Hepatocyte (in vitro differentiated cells): ENCODE results near the gene FOXL2NB. TPM values are rescaled to one million over a fixed set of nuclear protein-coding genes. Genes with fewer than 3 reads are reported as not detected.

ENCODE experiments used
- DNase-seq: peaks from one replicate; pipeline ENCODE4 v3.0.0-alpha.2; 2016; ENCODE audit warnings: low spot score
- H2AFZ ChIP-seq: fragments of 200-600 bp; sonication (generic); 2 replicates; pipeline ENCODE4 v1.6.0; 2016; ENCODE audit warnings: antibody characterized with exemption, mild to moderate bottlenecking
- H3K27ac ChIP-seq: fragments of 200-600 bp; sonication (generic); 2 replicates; pipeline ENCODE4 v1.5.1; 2016; ENCODE audit warnings: mild to moderate bottlenecking
- H3K27me3 ChIP-seq: fragments of 200-600 bp; sonication (generic); 2 replicates; pipeline ENCODE4 v1.6.1; 2016
- H3K36me3 ChIP-seq: fragments of 200-600 bp; sonication (generic); replicated peaks from 2 replicates; pipeline ENCODE4 v1.5.1; 2016; ENCODE audit warnings: low read depth; ENCODE audit not compliant: insufficient read depth
- H3K4me1 ChIP-seq: fragments of 200-600 bp; sonication (generic); 2 replicates; pipeline ENCODE4 v1.5.1; 2016; ENCODE audit warnings: mild to moderate bottlenecking, moderate library complexity; ENCODE audit not compliant: insufficient read depth
- H3K4me2 ChIP-seq: fragments of 200-600 bp; sonication (generic); 2 replicates; pipeline ENCODE4 v1.6.0; 2016
- H3K4me3 ChIP-seq: fragments of 200-600 bp; sonication (generic); 2 replicates; pipeline ENCODE4 v1.5.1; 2016; ENCODE audit warnings: mild to moderate bottlenecking
- H3K79me2 ChIP-seq: fragments of 200-600 bp; sonication (generic); 2 replicates; pipeline ENCODE4 v1.6.0; 2017; ENCODE audit warnings: mild to moderate bottlenecking
- H3K9me2 ChIP-seq: fragments of 200-600 bp; sonication (generic); replicated peaks from 2 replicates; pipeline ENCODE4 v1.6.0; 2017; ENCODE audit warnings: mild to moderate bottlenecking; ENCODE audit not compliant: insufficient read depth
- H3K9me3 ChIP-seq: fragments of 200-600 bp; sonication (generic); 2 replicates; pipeline ENCODE4 v1.5.1; 2016; ENCODE audit warnings: low read depth, mild to moderate bottlenecking
- H4K20me1 ChIP-seq: fragments of 200-600 bp; sonication (generic); 2 replicates; pipeline ENCODE4 v1.6.0; 2016; ENCODE audit warnings: mild to moderate bottlenecking; ENCODE audit not compliant: insufficient read depth, poor library complexity, severe bottlenecking
- EZH2 ChIP-seq: fragments of 200-600 bp; sonication (generic); IDR thresholded peaks from 2 replicates; pipeline ENCODE4 v1.6.1; 2016; ENCODE audit warnings: antibody characterized with exemption, mild to moderate bottlenecking, borderline replicate concordance
- EZH2phosphoT487 ChIP-seq: fragments of 200-600 bp; sonication (generic); IDR thresholded peaks from one replicate; pipeline ENCODE4 v1.6.1; 2018; ENCODE audit warnings: antibody characterized with exemption, mild to moderate bottlenecking, low read depth, moderate library complexity; ENCODE audit not compliant: unreplicated experiment, severe bottlenecking
- WGBS: methylation state at CpG from one replicate; pipeline ENCODE4 v1.1.6; 2016; ENCODE audit warnings: low lambda C conversion rate; ENCODE audit errors: missing lambda C conversion rate; 5-methylcytosine and 5-hydroxymethylcytosine counted together
- polyA plus RNA-seq: library from polyadenylated mRNA; unstranded; fragments of >200 nt; fragmentation: Nextera tagmentation; extraction: Ambion mirVana; gene quantifications from 2 replicates; pipeline ENCODE4 v1.2.1, GENCODE V29; 2016
- total RNA-seq: library from RNA; depleted of rRNA; stranded (reverse); fragments of >200 nt; gene quantifications from 2 replicates; pipeline ENCODE4 v1.2.3, GENCODE V29; 2014
- TF ChIP-seq, protein P1 (sequence below): fragments of 200-600 bp; sonication (generic); IDR thresholded peaks from 2 replicates; pipeline ENCODE4 v1.5.1; 2016; ENCODE audit warnings: antibody characterized with exemption, mild to moderate bottlenecking; ENCODE audit not compliant: poor library complexity

FOXL2NB gene
- total and polyA plus RNA-seq, 2 experiments from 2014 or later: not detected

DNA sequence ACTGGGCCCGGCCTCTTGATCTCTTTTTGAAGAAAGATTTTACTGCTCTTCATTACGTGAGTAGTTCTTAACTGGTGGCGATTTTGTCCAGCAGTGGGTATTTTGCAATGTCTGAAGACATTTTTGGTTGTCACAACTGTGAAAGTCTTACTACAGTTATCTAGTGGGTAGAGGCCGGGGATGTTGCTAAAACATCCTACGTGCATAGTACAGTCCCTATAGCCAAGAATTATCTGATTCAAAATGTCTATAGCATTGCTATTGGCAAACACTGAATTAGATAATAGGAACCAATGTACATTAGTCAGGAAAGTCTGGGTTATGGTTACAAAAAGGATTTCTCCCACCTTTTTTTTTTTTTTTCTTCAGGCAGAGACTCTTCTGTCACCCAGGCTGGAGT, 38.2 kb upstream of the FOXL2NB start:
- WGBS: 96% methylated on average over 5 of the region's 5 CpGs
- H3K4me1 ChIP-seq: no peaks in the 10 kb centered on the region

DNA sequence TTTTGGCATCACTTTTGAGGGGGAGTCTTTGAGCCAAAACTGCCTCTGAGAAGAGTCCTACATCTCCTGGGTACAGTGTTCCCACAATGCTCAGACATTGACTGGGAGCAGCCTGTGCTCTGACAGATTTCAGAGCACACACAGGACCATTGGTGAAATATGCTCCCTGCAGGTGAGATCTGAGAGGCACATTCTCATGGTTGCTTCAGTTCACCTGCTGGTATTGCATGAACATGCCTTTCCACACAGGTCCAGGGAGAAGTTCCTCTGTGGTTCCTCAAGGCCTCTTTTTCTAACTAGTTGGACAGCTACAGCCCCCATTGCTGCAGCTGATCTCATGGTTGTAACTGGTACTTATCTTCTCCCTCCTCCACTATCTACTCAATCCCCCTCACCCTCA, 37.1 kb upstream of the FOXL2NB start:
- Histone ChIP-seq H3K27me3 (no peaks in the 10 kb centered on the region), H3K36me3 (no peaks in the 10 kb centered on the region), H4K20me1 (no peaks in the 10 kb centered on the region), H3K4me2 (no peak overlapping the region), H3K4me1 (no peaks in the 10 kb centered on the region), H3K27ac (no peak overlapping the region), H2AFZ (no peak overlapping the region), H3K4me3 (no peak overlapping the region), H3K79me2 (no peaks in the 10 kb centered on the region), H3K9me3 (no peaks in the 10 kb centered on the region), H3K9me2 (no peaks in the 10 kb centered on the region)
- no peak for DNase-seq
- TF ChIP-seq EZH2phosphoT487: no peak
- TF ChIP-seq, protein P1, sequence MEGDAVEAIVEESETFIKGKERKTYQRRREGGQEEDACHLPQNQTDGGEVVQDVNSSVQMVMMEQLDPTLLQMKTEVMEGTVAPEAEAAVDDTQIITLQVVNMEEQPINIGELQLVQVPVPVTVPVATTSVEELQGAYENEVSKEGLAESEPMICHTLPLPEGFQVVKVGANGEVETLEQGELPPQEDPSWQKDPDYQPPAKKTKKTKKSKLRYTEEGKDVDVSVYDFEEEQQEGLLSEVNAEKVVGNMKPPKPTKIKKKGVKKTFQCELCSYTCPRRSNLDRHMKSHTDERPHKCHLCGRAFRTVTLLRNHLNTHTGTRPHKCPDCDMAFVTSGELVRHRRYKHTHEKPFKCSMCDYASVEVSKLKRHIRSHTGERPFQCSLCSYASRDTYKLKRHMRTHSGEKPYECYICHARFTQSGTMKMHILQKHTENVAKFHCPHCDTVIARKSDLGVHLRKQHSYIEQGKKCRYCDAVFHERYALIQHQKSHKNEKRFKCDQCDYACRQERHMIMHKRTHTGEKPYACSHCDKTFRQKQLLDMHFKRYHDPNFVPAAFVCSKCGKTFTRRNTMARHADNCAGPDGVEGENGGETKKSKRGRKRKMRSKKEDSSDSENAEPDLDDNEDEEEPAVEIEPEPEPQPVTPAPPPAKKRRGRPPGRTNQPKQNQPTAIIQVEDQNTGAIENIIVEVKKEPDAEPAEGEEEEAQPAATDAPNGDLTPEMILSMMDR: no peak
- no peak for TF ChIP-seq EZH2

More for the DNA sequence above, 38.2 kb upstream of the FOXL2NB start:
- H3K9me3 ChIP-seq: no peaks in the 10 kb centered on the region
- H3K9me2 ChIP-seq: no peaks in the 10 kb centered on the region
- no peak overlapping the region for H3K4me2 ChIP-seq
- no peak for DNase-seq
- no peak overlapping the region for H3K27ac ChIP-seq
- no peaks in the 10 kb centered on the region for H3K36me3 ChIP-seq
- H4K20me1 ChIP-seq: no peaks in the 10 kb centered on the region
- no peak overlapping the region for H2AFZ ChIP-seq
- H3K27me3 ChIP-seq: no peaks in the 10 kb centered on the region
- H3K4me3 ChIP-seq: no peak overlapping the region
- H3K79me2 ChIP-seq: no peaks in the 10 kb centered on the region
- TF ChIP-seq, protein P1: no peak
- TF ChIP-seq EZH2: no peak

DNA sequence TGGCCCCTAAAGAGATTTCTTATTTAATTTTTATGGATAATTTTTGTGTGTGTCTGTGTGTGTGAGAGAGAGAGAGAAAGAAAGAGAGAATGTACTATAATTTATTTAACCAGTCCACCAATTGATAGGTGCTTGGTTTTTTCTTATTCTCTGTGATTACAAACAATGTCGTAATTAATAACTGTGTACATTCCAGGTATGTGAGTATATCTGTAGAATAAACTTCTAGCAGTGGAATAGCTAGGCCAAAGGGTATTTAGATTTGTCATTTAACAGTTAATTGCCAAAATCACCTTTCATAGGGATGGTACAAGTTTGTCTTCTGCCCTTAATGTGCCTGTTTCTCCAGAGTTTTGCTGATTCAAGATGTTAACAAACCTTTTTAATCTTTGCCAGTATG, 35.4 kb upstream of the FOXL2NB start:
- Histone ChIP-seq H3K27ac (no peak overlapping the region), H3K36me3 (no peaks in the 10 kb centered on the region), H3K9me3 (no peaks in the 10 kb centered on the region), H3K4me1 (no peaks in the 10 kb centered on the region), H3K9me2 (no peaks in the 10 kb centered on the region), H4K20me1 (no peaks in the 10 kb centered on the region), H3K4me2 (no peak overlapping the region), H2AFZ (no peak overlapping the region), H3K27me3 (no peaks in the 10 kb centered on the region), H3K79me2 (no peaks in the 10 kb centered on the region), H3K4me3 (no peak overlapping the region)
- 91% methylated on average over 1 of the region's 1 CpG for WGBS
- TF ChIP-seq EZH2: no peak
- TF ChIP-seq EZH2phosphoT487: no peak
- TF ChIP-seq, protein P1: no peak
- DNase-seq: no peak

DNA sequence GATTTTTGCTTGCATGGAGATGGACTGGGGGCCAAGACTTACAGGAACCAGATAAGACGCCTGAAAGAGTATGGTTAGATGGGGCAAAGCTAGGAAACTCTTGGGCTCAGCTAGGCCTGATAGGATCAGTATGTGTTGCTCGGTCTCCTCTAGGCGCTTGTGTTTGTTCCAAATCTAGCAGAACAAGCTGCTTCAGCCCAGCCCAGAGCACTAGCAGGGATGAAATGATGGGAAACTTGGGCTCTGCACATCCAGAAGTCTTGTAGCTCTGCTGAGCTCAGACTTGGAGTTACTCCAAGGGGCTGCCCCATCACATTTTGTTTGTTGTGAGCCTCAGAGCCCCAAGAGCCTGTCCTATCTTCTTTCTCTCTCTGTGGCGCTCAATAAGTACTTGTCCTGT, 34.8 kb upstream of the FOXL2NB start:
- H3K9me3 ChIP-seq: no peaks in the 10 kb centered on the region

More for the DNA sequence above, 34.8 kb upstream of the FOXL2NB start:
- Histone ChIP-seq H3K27me3 (no peaks in the 10 kb centered on the region), H2AFZ (no peak overlapping the region), H3K36me3 (no peaks in the 10 kb centered on the region), H3K4me1 (no peaks in the 10 kb centered on the region), H3K4me2 (no peak overlapping the region), H3K4me3 (no peak overlapping the region), H3K9me2 (no peaks in the 10 kb centered on the region), H3K27ac (no peak overlapping the region), H3K79me2 (no peaks in the 10 kb centered on the region), H4K20me1 (no peaks in the 10 kb centered on the region)
- WGBS: 88% methylated on average over 4 of the region's 4 CpGs
- DNase-seq: no peak
- no peak for TF ChIP-seq EZH2phosphoT487
- TF ChIP-seq EZH2: no peak
- TF ChIP-seq, protein P1: no peak
